Dedifferentiated amniotic fluid mesenchymal stem cell (primary cell): ENCODE results near the gene CCDC183.
A peak's percentile ranks its signal among the peaks of the same experiment; 100 is the strongest.
"Not testable (repeated sequence)": the region's sequence is repeated elsewhere in the genome, so short reads cannot be mapped to it uniquely, and the experiment has no call there.

ENCODE experiments used
- DNase-seq: peaks from one replicate; pipeline ENCODE4 v3.0.0-alpha.2; 2016; ENCODE audit errors: extremely low spot score

The CCDC183 gene

GRCh38 chr9:136785565-136786355 lies 10.4 kb upstream of the CCDC183 start:
- not testable (repeated sequence) for DNase-seq

- DNase-seq, result no peak
These were observed 9.7 kb upstream of the CCDC183 start for GRCh38 chr9:136786451-136786850.

GRCh38 chr9:136786983-136787382 lies 9.2 kb upstream of the CCDC183 start:
- not testable (repeated sequence) for DNase-seq

GRCh38 chr9:136787690-136788400 lies 8.3 kb upstream of the CCDC183 start:
- DNase-seq, result peak; percentile 40

- DNase-seq, result not testable (repeated sequence)
These were observed 7.3 kb upstream of the CCDC183 start for GRCh38 chr9:136788644-136789522.

- DNase-seq, result no peak
These were observed 6.6 kb upstream of the CCDC183 start for GRCh38 chr9:136789523-136789937.

GRCh38 chr9:136790640-136791515 lies 5.3 kb upstream of the CCDC183 start, which contains the start of gene TMEM141:
TMEM141 (plus strand) TSS chr9:136791344; CDS start chr9:136791371, 27 bp downstream.
- peak; percentile 99 for DNase-seq

- DNase-seq, result no peak
These were observed 4.4 kb upstream of the CCDC183 start for GRCh38 chr9:136791516-136792276.

GRCh38 chr9:136792321-136793085 lies 3.6 kb upstream of the CCDC183 start:
- DNase-seq, result no peak

GRCh38 chr9:136793086-136793946 lies 2.8 kb upstream of the CCDC183 start:
- DNase-seq, result no peak

GRCh38 chr9:136794281-136794999 lies 1.7 kb upstream of the CCDC183 start:
- DNase-seq, result no peak

GRCh38 chr9:136795000-136795348 lies 1.2 kb upstream of the CCDC183 start:
- DNase-seq, result no peak

- DNase-seq, result not testable (repeated sequence)
These were observed 723 bp downstream of the CCDC183 start for GRCh38 chr9:136796775-136797347.

- DNase-seq, result no peak
These were observed 2.6 kb downstream of the CCDC183 start for GRCh38 chr9:136798708-136799078.

GRCh38 chr9:136799079-136799853 lies 3.1 kb downstream of the CCDC183 start:
- DNase-seq, result no peak

GRCh38 chr9:136799854-136800657 lies 3.9 kb downstream of the CCDC183 start:
- DNase-seq, result no peak
